ENCODE results near the gene ARL14. TPM values are rescaled to one million over a fixed set of nuclear protein-coding genes. Genes with fewer than 3 reads are reported as not detected.

ARL14 gene
- total RNA-seq, 1 donor from 2014 or later, result 0.16 TPM

- Histone ChIP-seq H3K9ac (ENCODE audit: low read length) (no peak overlapping the region), H3K4me1 (ENCODE audit: insufficient read depth, low read length) (peaks cover 8% of the 10 kb centered on the region), H3K4me2 (ENCODE audit: low read length) (no peak overlapping the region), H4K20me1 (ENCODE audit: insufficient read depth, low read length) (no peaks in the 10 kb centered on the region), H2AFZ (ENCODE audit: low read depth, low read length) (no peak overlapping the region), H3K36me3 (ENCODE audit: insufficient read depth, low read length) (no peaks in the 10 kb centered on the region), H3K27ac (ENCODE audit: low read depth, low read length) (no peak overlapping the region), H3K4me3 (ENCODE audit: insufficient read depth, low read depth, low read length) (no peak overlapping the region), H3K9me3 (ENCODE audit: insufficient read depth, low read depth, low read length) (no peaks in the 10 kb centered on the region), H3K27me3 (ENCODE audit: insufficient read depth, low read length) (no peaks in the 10 kb centered on the region), H3K79me2 (ENCODE audit: insufficient read depth, low read length) (no peaks in the 10 kb centered on the region)
- Mint-ChIP-seq H3K36me3 (ENCODE audit: low read depth, unreplicated experiment) (no peaks in the 10 kb centered on the region), H3K27me3 (ENCODE audit: low read depth, unreplicated experiment) (no peaks in the 10 kb centered on the region), H3K9me3 (ENCODE audit: unreplicated experiment) (no peaks in the 10 kb centered on the region), H3K4me1 (ENCODE audit: low read depth, unreplicated experiment) (peaks cover 8% of the 10 kb centered on the region), H3K27ac (ENCODE audit: unreplicated experiment) (no peak overlapping the region), H3K4me3 (ENCODE audit: unreplicated experiment) (no peak overlapping the region)
- DNase-seq (ENCODE audit: low read depth) (no peak), FAIRE-seq (no peak)
- TF ChIP-seq EZH2 (IDR thresholded peaks at IDR 0.05; ENCODE audit: insufficient read depth, low read length) (no peak), CTCF (IDR thresholded peaks at IDR 0.05; ENCODE audit: insufficient read depth, low read depth, low read length) (no peak)
Observed at GRCh38 chr3:160643994-160644393, 33.0 kb upstream of the ARL14 start.

GRCh38 chr3:160644491-160644890, 32.5 kb upstream of the ARL14 start:
- Mint-ChIP-seq H3K36me3 (ENCODE audit: low read depth, unreplicated experiment) (no peaks in the 10 kb centered on the region), H3K4me1 (ENCODE audit: low read depth, unreplicated experiment) (peaks cover 8% of the 10 kb centered on the region), H3K27me3 (ENCODE audit: low read depth, unreplicated experiment) (no peaks in the 10 kb centered on the region), H3K27ac (ENCODE audit: unreplicated experiment) (no peak overlapping the region), H3K9me3 (ENCODE audit: unreplicated experiment) (no peaks in the 10 kb centered on the region), H3K4me3 (ENCODE audit: unreplicated experiment) (no peak overlapping the region)
- no peak overlapping the region for H3K4me3 ChIP-seq (ENCODE audit: insufficient read depth, low read depth, low read length)
- TF ChIP-seq CTCF (IDR thresholded peaks at IDR 0.05; ENCODE audit: insufficient read depth, low read depth, low read length) (no peak), EZH2 (IDR thresholded peaks at IDR 0.05; ENCODE audit: insufficient read depth, low read length) (no peak)
- H3K27ac ChIP-seq (ENCODE audit: low read depth, low read length), result no peak overlapping the region
- no peak overlapping the region for H3K4me2 ChIP-seq (ENCODE audit: low read length)
- H3K9ac ChIP-seq (ENCODE audit: low read length), result no peak overlapping the region
- FAIRE-seq (no peak), DNase-seq (ENCODE audit: low read depth) (no peak)
- H3K4me1 ChIP-seq (ENCODE audit: insufficient read depth, low read length), result peaks cover 8% of the 10 kb centered on the region
- H3K9me3 ChIP-seq (ENCODE audit: insufficient read depth, low read depth, low read length), result no peaks in the 10 kb centered on the region
- no peak overlapping the region for H2AFZ ChIP-seq (ENCODE audit: low read depth, low read length)
- H3K36me3 ChIP-seq (ENCODE audit: insufficient read depth, low read length), result no peaks in the 10 kb centered on the region
- no peaks in the 10 kb centered on the region for H3K79me2 ChIP-seq (ENCODE audit: insufficient read depth, low read length)
- H4K20me1 ChIP-seq (ENCODE audit: insufficient read depth, low read length), result no peaks in the 10 kb centered on the region
- no peaks in the 10 kb centered on the region for H3K27me3 ChIP-seq (ENCODE audit: insufficient read depth, low read length)

GRCh38 chr3:160648701-160649100, 28.3 kb upstream of the ARL14 start:
- Histone ChIP-seq H3K4me2 (ENCODE audit: low read length) (no peak overlapping the region), H3K9ac (ENCODE audit: low read length) (no peak overlapping the region), H3K4me3 (ENCODE audit: insufficient read depth, low read depth, low read length) (no peak overlapping the region), H3K9me3 (ENCODE audit: insufficient read depth, low read depth, low read length) (no peaks in the 10 kb centered on the region), H3K4me1 (ENCODE audit: insufficient read depth, low read length) (peaks cover 3% of the 10 kb centered on the region), H2AFZ (ENCODE audit: low read depth, low read length) (no peak overlapping the region), H3K27ac (ENCODE audit: low read depth, low read length) (no peak overlapping the region), H3K27me3 (ENCODE audit: insufficient read depth, low read length) (no peaks in the 10 kb centered on the region), H3K36me3 (ENCODE audit: insufficient read depth, low read length) (no peaks in the 10 kb centered on the region), H4K20me1 (ENCODE audit: insufficient read depth, low read length) (no peaks in the 10 kb centered on the region), H3K79me2 (ENCODE audit: insufficient read depth, low read length) (no peaks in the 10 kb centered on the region)
- DNase-seq (ENCODE audit: low read depth) (no peak), FAIRE-seq (no peak)
- Mint-ChIP-seq H3K9me3 (ENCODE audit: unreplicated experiment) (no peaks in the 10 kb centered on the region), H3K27me3 (ENCODE audit: low read depth, unreplicated experiment) (no peaks in the 10 kb centered on the region), H3K4me3 (ENCODE audit: unreplicated experiment) (no peak overlapping the region), H3K36me3 (ENCODE audit: low read depth, unreplicated experiment) (no peaks in the 10 kb centered on the region), H3K27ac (ENCODE audit: unreplicated experiment) (no peak overlapping the region), H3K4me1 (ENCODE audit: low read depth, unreplicated experiment) (no peaks in the 10 kb centered on the region)
- no peak for TF ChIP-seq EZH2 (IDR thresholded peaks at IDR 0.05; ENCODE audit: insufficient read depth, low read length)
- no peak for TF ChIP-seq CTCF (IDR thresholded peaks at IDR 0.05; ENCODE audit: insufficient read depth, low read depth, low read length)

All from astrocyte (in vitro differentiated cells and primary cell).